NCI-H1048 (cell line): Measurements from ENCODE around the gene KCNV2.

Experiments
- DNase-seq: peaks from one replicate; lab custom pipeline; 2025; lab: John Stamatoyannopoulos, UW

KCNV2 gene

GRCh38 chr9:2758898-2759510 is 41.7 kb downstream of the KCNV2 start:
- DNase-seq: no peak

- no peak for DNase-seq
These were observed 44.1 kb downstream of the KCNV2 start for GRCh38 chr9:2761424-2761823.

- DNase-seq: no peak
These were observed 47.0 kb downstream of the KCNV2 start for GRCh38 chr9:2764353-2764752.

- no peak for DNase-seq
These were observed 48.1 kb downstream of the KCNV2 start for GRCh38 chr9:2765250-2765880.

GRCh38 chr9:2767800-2768677 is 50.7 kb downstream of the KCNV2 start:
- no peak for DNase-seq

- no peak for DNase-seq
These were observed 53.8 kb downstream of the KCNV2 start for GRCh38 chr9:2771087-2771486.

- DNase-seq: no peak
These were observed 54.4 kb downstream of the KCNV2 start for GRCh38 chr9:2771661-2772060.

- DNase-seq: no peak
These were observed 60.1 kb downstream of the KCNV2 start for GRCh38 chr9:2777454-2777853.

- DNase-seq: no peak
These were observed 61.5 kb downstream of the KCNV2 start for GRCh38 chr9:2778816-2779215.
